B cell (primary cell): ENCODE measurements around the gene ITGA6.

ENCODE experiments used
- CTCF ChIP-seq: fragments of 200-600 bp; IDR thresholded peaks from one replicate; pipeline ENCODE4 v1.8.0; 2022; ENCODE audit warnings: antibody characterized with exemption, mild to moderate bottlenecking
- EZH2 ChIP-seq: IDR thresholded peaks from 2 replicates; pipeline ENCODE4 v1.6.1; 2012; ENCODE audit warnings: borderline replicate concordance, low read depth, mild to moderate bottlenecking, moderate library complexity, low read length; ENCODE audit not compliant: insufficient read depth, poor library complexity, severe bottlenecking

GRCh38 chr2:172533687-172534086, 106.3 kb downstream of the ITGA6 start:
- TF ChIP-seq CTCF, result no peak
- TF ChIP-seq EZH2, result no peak
